GM19025 (cell line): ENCODE results near the gene GSDMA.
A peak's percentile ranks its signal among the peaks of the same experiment; 100 is the strongest.

Experiments used
- ATAC-seq: cut with Tn5 transposase; IDR thresholded peaks from one replicate; pipeline ENCODE4 v1.9.1; 2021; ENCODE audit warnings: mild to moderate bottlenecking, low read depth, moderate library complexity; ENCODE audit not compliant: unreplicated experiment

GSDMA gene, protein sequence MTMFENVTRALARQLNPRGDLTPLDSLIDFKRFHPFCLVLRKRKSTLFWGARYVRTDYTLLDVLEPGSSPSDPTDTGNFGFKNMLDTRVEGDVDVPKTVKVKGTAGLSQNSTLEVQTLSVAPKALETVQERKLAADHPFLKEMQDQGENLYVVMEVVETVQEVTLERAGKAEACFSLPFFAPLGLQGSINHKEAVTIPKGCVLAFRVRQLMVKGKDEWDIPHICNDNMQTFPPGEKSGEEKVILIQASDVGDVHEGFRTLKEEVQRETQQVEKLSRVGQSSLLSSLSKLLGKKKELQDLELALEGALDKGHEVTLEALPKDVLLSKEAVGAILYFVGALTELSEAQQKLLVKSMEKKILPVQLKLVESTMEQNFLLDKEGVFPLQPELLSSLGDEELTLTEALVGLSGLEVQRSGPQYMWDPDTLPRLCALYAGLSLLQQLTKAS

DNA sequence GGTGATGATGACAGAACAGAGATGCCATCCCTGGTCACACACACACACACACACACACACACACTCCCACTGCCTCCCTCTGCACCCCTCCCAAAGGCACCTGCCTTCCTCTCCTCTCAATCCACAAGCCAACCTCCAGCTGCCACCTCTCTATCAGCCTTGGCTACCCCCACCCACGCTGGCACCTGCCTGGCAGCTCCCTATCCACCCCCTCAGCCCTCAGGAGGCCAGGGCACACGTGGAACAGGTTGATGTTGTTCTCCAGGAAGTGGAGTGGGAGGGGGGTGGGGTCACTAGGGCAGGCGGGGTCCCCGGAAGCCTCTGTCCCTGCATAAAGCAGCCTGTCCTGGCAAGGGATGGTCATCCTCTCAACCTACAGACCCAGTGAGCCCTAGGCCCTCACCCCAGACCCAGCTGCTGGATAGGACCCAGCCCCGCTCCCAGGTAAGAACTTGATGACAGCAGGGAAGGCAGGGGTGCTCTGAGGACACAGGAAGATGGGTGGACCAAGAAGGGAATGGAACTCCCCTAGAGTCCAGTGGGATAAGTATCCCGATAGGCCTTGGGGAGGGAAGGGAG is at the start of gene GSDMA:
GSDMA (plus strand) TSS at position 363 of the 579 bp plus-strand sequence. CDS start 2,684 bp downstream, outside the sequence.
- no peak for ATAC-seq

DNA sequence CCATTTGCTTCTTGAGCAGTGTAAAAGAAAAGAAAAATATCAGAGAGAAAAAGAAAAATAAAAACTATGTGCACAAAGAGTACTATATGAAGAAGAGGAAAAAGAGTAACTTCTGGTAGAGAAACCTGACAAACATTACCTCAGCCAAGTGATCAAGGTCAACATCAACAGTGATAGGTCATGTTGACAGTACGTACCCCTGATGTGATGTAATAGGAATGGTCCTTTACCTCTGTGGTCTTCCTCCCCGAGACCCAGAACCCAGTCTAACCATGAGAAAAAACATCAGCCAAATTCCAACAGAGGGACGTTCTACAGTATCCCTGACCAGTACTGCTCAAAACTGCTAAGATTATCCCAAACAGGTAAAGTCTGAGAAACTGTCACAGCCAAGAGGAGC is 48.8 kb upstream of the GSDMA start:
- no peak for ATAC-seq

DNA sequence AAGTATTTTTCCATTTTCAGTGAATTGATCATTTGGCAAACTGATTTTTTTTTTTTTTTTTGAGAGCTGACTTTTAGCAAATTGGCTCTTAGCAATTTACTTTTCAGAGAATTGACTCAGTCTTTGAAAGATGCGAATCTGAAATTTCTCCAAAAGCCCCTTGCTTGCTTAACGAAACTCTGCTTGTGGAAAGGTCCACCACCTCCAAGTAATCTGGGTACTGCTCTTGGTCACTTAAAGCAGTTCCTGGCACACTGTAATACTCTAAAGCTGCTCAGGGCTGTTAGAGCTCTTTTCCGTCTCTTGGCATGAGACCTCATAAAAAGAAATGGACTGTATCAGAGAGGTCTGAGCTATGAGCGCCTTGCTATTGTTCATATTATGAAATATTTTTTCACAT is 47.2 kb upstream of the GSDMA start:
- no peak for ATAC-seq

DNA sequence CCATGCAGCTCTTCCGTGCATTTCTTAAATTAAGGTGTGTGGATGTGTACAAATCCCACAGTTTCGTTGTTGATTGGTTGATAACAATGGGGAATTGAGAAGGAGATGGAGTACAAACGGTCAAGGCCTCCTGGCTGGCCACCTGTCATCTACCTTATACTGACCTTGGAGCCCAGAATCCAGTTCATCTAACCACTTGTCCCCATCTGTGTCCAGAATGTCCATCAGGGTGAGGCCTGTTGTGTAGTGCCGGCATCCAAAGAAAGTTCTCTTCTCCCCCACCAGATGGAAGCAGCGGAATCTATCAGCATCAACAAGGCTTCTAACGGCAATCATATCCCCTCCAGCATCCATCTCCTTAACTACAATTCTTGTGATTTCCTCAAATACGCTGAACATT is 45.9 kb upstream of the GSDMA start:
- no peak for ATAC-seq

DNA sequence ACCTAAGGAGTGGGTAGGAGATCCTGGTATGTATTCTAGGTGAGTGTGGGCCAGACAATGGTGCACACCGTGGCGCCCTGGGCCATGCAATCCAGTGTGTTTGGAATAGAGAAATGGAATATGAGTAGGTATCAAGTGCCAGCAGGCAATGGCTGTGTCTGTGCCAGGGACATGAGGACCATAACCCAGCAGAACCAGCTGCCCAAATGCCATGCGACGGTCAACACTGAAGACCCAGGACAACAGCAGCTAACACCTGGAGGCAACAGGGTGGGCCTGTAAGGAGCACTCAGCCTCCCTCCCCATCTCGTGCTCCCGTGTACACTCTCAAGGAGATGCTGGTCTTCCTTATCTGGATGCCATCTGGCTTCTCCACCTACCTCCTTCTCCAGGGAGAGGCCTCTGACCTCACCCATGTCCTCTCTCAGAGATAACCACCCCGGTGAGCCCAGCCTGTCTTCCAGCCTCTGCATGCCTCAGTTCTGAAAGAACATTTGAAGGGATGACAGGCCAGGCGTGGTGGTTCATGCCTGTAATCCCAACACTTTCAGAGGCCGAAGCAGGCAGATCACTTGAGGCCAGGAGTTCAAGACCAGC is 43.6 kb upstream of the GSDMA start:
- ATAC-seq, result no peak

DNA sequence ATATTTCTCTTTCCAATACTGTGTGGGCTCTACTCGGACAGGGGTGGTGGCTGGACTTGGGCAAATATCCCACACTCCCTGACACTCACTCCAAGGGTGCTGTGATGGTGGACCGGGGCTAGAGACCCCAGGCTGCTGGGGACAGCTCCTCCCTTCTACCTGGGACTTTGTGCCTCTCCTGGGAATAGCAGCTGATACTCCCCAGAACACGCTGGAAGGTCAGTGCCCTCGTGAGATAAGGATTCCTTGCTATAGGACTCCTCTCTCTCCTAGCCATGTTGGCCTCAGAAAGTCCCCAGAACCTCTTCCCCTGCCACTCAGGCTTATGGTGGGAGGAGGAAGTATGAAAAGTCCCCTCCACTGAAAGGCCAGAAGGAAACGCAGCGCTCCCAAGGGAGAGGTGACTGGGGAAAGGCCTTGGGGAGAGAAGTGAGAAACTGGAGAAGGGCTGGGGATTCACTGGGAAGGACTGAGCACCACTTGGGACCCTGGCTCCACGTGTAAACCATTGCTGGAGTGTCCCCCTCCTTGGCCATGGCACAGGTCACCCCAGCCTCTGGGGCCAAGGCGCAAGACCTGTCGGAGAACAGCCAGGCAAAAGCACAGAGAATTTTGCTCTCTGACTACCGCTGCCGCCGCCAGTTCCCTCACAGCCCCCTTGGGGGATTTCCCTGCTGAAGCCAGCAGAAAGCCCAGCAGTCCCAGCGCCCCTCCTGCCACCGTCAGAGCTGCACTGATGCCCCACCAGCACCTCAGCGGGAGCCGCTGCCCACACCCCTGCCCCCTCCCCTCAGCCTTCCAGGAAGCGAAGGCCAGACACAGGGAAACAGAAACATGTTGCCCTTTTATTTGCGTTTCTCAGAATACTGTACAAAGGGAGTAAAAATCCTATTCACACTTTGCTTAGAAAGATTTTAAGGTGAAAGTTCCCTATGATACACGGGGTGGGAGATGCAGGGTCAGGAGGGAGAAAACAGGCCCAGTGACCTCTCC is 42.3 kb upstream of the GSDMA start:
- ATAC-seq, result no peak

DNA sequence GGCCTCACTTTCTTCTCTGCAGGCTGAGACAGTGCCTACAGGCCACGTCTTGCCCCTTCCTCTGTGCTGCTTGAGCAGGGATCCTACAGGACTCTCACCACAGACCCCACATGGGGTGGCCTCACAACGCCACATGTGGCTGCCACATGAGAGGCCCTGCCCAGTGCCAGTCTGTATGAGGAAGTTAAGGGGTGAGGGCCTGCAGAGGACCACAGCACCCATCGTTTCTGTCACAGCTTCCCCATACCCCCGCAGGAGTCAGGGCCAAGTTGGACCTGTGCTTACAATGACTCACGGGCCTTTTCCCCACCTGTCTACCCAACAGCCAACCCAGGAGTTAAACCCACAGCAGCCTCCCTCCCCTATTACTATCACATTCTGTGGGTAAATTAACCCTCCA is 41.5 kb upstream of the GSDMA start:
- no peak for ATAC-seq

DNA sequence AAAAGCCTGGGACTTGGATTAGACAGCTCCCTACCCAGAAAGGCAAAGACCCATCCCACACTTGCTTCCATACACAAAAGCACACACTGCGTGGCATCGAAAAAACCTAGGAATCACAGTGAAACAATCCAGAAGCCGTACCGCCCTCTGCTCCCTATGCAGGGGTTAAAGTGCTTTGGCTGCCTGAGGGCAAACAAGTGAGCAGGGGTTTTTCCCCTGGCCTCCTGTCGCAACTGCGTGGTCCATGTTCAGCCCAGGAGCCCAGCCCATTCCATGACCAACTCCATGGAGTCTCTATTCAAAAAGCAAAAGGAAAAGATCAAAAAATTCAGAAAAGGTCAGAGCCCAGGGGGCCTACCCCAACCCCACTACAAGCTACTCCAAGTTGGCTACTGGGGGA is 40.8 kb upstream of the GSDMA start:
- no peak for ATAC-seq

DNA sequence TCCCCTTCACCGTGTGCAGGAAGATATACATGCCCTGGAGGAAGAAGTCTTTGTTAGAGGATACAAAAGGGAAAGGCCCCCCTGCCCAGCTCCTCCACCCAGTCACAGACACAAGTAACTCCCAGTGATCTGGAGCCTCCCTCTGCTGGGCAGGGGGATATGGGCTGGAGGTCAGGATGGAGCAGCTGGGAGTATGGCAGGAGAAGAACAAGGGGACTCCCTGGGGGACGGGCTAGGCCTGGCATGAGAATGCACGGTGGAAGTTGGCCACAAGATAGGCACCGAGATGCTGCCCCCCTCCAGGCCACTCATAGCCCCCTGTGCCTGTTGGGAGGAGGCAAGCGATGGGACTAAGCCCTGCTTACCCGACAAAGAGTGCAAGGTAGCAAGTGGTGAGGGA is 39.6 kb upstream of the GSDMA start:
- ATAC-seq, result no peak

DNA sequence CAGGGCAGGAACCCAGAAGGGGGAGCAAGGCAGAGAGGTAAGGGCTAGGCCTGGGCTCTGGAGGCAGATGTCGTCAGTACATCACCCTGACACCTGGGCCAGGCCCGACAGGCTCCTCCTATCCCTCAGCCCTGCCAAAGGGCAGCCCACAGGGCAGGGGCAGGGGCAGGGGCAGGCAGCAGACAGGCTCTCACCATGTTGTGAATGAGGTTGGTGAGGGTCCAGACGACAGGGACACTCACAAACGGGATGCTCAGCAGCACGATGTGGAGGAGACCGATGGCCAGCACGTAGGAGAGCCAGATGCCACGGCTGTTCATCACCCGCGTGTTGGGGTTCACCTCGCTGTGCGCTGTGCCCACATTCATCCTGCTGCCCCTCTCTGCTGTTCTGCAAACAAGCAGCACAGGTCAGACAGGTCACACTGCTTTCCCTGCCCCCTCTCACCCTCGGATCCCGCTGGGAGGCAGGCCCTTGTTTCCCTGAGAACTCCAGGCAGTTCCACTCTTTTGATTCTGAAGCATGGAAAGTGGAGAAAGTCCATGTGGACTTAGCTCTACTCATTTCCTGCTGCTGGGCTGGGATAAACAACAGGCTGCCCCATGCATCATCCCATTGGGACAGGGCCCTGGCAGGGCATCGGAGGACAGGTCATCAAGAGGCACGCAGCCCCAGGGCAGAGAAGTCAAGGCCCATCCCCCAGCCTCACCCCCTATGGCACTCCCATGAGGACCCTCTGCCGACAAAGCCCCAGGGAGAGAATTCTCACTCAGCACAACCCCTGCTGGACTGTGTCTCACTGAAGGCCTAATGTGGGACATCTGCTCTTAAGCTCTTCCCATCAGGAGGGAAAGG is 38.7 kb upstream of the GSDMA start:
- no peak for ATAC-seq

DNA sequence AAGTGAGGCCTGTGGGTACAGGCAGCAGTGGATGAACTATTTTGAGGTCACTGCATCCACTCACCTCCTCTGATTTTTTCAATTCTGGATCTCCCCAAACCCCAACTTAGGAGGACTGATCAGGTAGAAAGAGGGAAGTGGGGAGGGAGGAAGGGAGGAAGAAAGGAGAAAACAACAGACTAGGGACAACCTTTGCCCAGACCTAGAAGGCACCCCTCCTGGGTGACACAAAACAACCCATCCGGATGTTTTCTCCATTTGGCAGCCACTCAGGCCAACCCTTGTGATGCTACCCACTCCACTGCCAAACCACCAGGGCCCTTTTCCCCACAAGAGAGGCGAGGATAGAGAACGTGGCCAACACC is 38.1 kb upstream of the GSDMA start:
- ATAC-seq, result no peak

DNA sequence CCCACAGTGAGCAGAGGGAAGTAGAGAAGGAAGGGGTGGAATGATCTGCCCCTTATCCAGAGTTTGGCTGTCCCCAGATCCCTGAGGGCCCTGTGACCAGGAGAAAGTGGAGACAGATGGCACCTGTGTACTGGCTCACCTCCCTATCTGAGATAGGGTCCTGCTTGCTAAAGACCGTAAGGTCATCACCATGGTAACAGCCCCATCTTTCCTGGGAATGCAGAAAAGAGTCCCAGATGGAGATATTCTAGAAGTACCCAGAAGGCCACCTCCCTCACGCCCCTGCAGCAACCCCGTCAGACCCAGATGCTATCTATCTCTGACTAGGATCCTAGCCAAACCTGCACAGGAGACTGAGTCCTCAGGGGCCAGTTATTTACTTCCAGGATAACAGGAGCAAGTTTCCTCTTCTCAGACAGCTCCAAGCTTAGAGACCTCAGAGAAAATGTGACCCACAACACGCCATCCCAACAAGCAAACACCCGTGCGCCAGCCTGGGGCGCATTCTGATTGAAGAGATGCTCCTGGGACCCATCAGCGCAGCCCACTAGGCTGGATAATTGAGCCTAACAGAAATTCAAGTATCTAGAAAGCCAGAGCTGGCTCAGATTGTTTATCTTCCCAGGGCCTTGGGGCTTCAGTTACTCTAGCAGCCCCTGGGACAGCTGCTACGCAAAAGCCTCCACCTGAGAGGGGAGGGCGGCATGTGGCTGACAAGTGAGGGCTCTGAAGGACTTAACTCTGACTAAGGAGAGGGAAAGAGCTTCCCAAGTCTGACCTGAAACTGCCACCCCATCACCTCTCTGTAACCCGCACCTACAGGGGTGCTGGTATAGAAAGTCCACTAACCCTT is 37.3 kb upstream of the GSDMA start:
- ATAC-seq, result no peak

DNA sequence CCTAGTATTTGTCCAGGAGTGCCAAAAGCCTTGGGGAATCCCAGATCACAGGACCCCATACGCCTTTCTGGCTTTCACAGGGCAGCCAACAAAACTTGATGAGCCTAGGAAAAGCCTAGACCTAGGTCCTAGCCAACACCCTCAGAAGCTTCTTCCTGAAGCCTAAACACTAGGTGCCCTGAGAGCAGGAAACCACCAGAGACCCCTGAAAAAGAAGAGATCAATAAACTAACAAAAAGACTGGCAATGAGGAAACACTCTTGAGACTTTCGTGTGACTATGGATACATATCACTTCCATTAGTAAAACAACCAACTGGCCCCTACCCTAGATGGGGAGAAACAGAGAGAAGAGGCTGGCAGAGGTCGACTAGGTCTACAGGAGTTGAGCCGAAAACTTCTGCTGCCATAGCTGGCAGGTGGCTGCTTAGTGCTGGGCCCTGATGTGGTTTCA is 36.6 kb upstream of the GSDMA start:
- no peak for ATAC-seq

DNA sequence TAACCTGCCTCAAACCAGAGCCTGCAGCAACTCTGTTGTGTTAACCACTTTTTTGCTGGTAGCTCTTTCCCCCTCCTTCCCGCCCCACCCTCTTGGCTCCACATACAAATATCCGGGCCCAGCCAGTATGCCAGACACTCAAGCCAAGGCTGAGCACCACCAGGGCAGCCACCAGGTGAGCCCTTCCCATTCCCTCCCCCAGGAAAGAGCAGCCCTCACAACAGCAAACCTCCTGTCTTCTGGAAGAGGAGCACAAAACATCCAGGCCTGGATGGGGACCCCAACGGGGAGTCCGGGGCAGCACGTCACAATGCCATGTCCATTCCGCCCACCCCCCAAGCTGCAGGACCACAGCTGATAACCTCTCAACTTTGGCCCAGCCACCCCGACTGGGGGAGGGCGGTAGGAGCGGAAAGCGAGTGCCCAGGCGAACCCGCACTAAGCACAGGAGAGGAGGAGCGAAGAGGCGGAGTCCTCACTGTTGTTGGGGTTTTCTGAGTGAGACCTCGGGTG is 36.2 kb upstream of the GSDMA start:
- no peak for ATAC-seq

DNA sequence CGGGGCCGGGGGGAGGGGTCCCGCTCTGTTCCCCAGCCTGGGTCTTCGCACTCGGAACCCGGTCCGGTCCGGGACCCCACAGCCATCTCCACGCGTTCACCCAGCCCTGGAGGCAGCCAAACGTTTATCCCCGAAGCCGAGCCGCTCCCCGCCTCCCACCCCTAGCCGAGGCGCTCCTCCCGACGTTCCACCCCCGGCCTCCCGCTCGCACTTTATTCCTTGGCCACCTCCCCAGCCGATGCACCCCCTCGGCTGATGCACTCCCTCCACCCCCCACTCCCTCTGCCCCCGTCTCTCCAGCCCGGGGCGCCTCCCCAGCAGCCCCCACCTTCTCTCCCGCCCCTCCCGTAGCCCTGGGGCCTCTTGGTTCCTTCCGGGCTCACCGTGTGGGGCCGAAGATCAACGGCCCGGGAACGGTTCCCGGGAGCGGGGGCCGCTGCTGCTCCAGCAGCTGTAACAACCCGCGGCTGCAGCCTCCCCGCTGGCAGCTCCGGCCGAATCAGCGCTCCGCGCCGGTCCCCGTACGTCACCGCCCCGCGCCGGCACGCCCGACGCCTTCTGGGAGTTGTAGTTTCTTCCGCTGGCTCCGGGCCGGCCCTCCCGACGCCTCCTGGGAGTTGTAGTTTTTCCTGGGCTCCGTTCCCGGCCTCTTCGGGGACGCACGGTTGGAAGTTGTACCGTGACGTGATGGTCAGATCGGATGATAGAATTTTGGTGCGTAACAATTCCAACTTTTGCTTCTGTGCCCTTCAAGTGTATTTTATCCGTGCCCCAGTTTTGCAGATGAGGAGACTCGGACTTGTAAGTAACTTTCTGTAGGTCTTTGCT is 35.5 kb upstream of the GSDMA start, which contains the start of the genes LRRC3C and ORMDL3:
LRRC3C (plus strand) TSS at position 632 of the 828 bp plus-strand sequence. CDS start 13,792 bp downstream, outside the sequence.
ORMDL3 (minus strand) TSS at position 501 of the 828 bp plus-strand sequence. CDS start 3,398 bp downstream, outside the sequence.
- peak; percentile 84 for ATAC-seq

DNA sequence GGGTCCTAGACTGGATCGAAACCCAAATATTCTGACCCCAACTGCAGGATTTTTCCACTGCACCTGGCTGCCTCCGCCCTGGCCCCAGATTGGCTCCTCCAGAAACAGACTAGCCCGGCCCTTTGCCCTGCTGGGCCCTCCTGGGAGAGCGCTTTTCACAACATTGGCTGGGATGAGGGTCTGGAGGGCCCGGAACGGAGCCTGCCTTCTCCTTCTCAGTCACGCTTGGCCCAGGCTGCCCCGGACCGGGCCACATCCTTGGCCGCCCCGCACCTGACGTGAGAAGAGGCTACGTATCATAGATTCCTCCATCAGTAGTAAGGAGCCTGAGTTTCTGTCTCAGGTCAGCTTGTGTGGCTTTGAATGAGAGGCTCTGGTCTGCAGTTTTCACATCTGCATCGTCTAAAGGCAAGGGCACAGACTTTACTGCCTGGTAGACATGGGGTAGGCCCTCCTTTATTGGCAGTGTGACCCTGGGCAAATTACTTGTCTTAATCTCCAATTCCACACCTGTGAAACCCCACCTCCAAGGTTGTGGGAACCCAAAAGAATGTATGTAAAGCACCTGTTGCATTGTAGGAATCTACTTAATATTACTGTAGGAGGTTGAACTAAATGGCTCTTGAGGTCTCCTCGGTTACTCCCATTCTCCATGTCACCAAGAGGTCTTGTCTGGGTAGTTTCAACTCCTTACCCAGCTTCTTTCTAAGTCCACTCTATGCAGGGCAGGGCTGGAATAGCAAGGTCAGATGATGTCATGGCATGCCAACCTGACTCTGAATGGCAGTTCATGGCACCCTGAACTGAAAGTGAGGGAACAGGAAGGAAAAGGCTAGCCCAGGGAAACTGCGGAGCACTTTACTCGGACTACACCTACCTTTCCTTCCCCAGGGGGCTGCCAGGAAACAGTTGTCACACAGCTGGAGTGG is 34.6 kb upstream of the GSDMA start:
- peak; percentile 18 for ATAC-seq
